ENCODE results near the gene C3orf52.
"Not testable (repeated sequence)": the region's sequence is repeated elsewhere in the genome, so short reads cannot be mapped to it uniquely, and the experiment has no call there.

Gene C3orf52

GRCh38 chr3:112047264-112047663 lies 38.9 kb upstream of the C3orf52 start:
- in situ Hi-C loops (cut with MboI; ENCODE audit: low sequenced_read_pairs, unreplicated experiment), result no loop called here
- TF ChIP-seq CTCF (IDR thresholded peaks at IDR 0.05; ENCODE audit: borderline replicate concordance, control extremely low read depth, extremely low read depth, insufficient read depth, missing control alignments), result no peak
- no peak for DNase-seq (ENCODE audit: low spot score)

GRCh38 chr3:112048911-112049310 lies 37.3 kb upstream of the C3orf52 start:
- no peak for TF ChIP-seq CTCF (IDR thresholded peaks at IDR 0.05; ENCODE audit: borderline replicate concordance, control extremely low read depth, extremely low read depth, insufficient read depth, missing control alignments)
- in situ Hi-C loops (cut with MboI; ENCODE audit: low sequenced_read_pairs, unreplicated experiment), result no loop called here
- DNase-seq (ENCODE audit: low spot score), result no peak

GRCh38 chr3:112053229-112053628 lies 33.0 kb upstream of the C3orf52 start:
- DNase-seq (ENCODE audit: low spot score), result no peak
- TF ChIP-seq CTCF (IDR thresholded peaks at IDR 0.05; ENCODE audit: borderline replicate concordance, control extremely low read depth, extremely low read depth, insufficient read depth, missing control alignments), result no peak
- in situ Hi-C loops (cut with MboI; ENCODE audit: low sequenced_read_pairs, unreplicated experiment), result no loop called here

GRCh38 chr3:112056451-112056929 lies 29.7 kb upstream of the C3orf52 start:
- no peak for DNase-seq (ENCODE audit: low spot score)

GRCh38 chr3:112059497-112059896 lies 26.7 kb upstream of the C3orf52 start:
- no peak for DNase-seq (ENCODE audit: low spot score)
- in situ Hi-C loops (cut with MboI; ENCODE audit: low sequenced_read_pairs, unreplicated experiment), result no loop called here
- no peak for TF ChIP-seq CTCF (IDR thresholded peaks at IDR 0.05; ENCODE audit: borderline replicate concordance, control extremely low read depth, extremely low read depth, insufficient read depth, missing control alignments)

More at GRCh38 chr3:112056451-112056929, 29.7 kb upstream of the C3orf52 start:
- in situ Hi-C loops (cut with MboI; ENCODE audit: low sequenced_read_pairs, unreplicated experiment), result no loop called here
- no peak for TF ChIP-seq CTCF (IDR thresholded peaks at IDR 0.05; ENCODE audit: borderline replicate concordance, control extremely low read depth, extremely low read depth, insufficient read depth, missing control alignments)

- no peak for TF ChIP-seq CTCF (IDR thresholded peaks at IDR 0.05; ENCODE audit: borderline replicate concordance, control extremely low read depth, extremely low read depth, insufficient read depth, missing control alignments)
- in situ Hi-C loops (cut with MboI; ENCODE audit: low sequenced_read_pairs, unreplicated experiment), result no loop called here
- DNase-seq (ENCODE audit: low spot score), result no peak
Observed at GRCh38 chr3:112061152-112061551, 25.0 kb upstream of the C3orf52 start.

- in situ Hi-C loops (cut with MboI; ENCODE audit: low sequenced_read_pairs, unreplicated experiment); DNase-seq (ENCODE audit: low spot score): not testable (repeated sequence)
Observed at GRCh38 chr3:112072387-112073060, 13.7 kb upstream of the C3orf52 start.
